Measurements from ENCODE around the gene MRPL36.

MRPL36 gene

GRCh38 chr5:1756481-1756880 lies 43.2 kb downstream of the MRPL36 start:
- Histone ChIP-seq H4K20me1 (ENCODE audit: insufficient read depth) (no peaks in the 10 kb centered on the region), H3K4me3 (IDR thresholded peaks at IDR 0.05; ENCODE audit: insufficient read depth, low read depth, low read length) (no peak overlapping the region), H2AFZ (ENCODE audit: low read depth) (no peak overlapping the region), H3K27ac (no peak overlapping the region), H3K4me2 (no peak overlapping the region), H3K36me3 (ENCODE audit: insufficient read depth) (no peaks in the 10 kb centered on the region), H3K9ac (no peak overlapping the region), H3K79me2 (ENCODE audit: insufficient read depth, low read depth) (no peaks in the 10 kb centered on the region), H3K27me3 (ENCODE audit: insufficient read depth, low read depth) (peaks cover 9% of the 10 kb centered on the region), H3K4me1 (ENCODE audit: low read depth, poor library complexity, severe bottlenecking) (no peaks in the 10 kb centered on the region)
- no peak for TF ChIP-seq CTCF (conservative IDR thresholded peaks at IDR 0.05; ENCODE audit: low read depth, low read length)

- Histone ChIP-seq H3K79me2 (ENCODE audit: insufficient read depth, low read depth) (no peaks in the 10 kb centered on the region), H3K9ac (no peak overlapping the region), H3K36me3 (ENCODE audit: insufficient read depth) (no peaks in the 10 kb centered on the region), H3K27ac (no peak overlapping the region), H3K4me1 (ENCODE audit: low read depth, poor library complexity, severe bottlenecking) (no peaks in the 10 kb centered on the region), H3K4me2 (no peak overlapping the region), H3K4me3 (IDR thresholded peaks at IDR 0.05; ENCODE audit: insufficient read depth, low read depth, low read length) (no peak overlapping the region), H2AFZ (ENCODE audit: low read depth) (no peak overlapping the region), H4K20me1 (ENCODE audit: insufficient read depth) (no peaks in the 10 kb centered on the region), H3K27me3 (ENCODE audit: insufficient read depth, low read depth) (peaks cover 9% of the 10 kb centered on the region)
- TF ChIP-seq CTCF (conservative IDR thresholded peaks at IDR 0.05; ENCODE audit: low read depth, low read length), result no peak
These were observed 44.2 kb downstream of the MRPL36 start for GRCh38 chr5:1755321-1755949.

GRCh38 chr5:1754531-1755220 lies 45.0 kb downstream of the MRPL36 start:
- Histone ChIP-seq H3K27ac (no peak overlapping the region), H3K4me2 (no peak overlapping the region), H4K20me1 (ENCODE audit: insufficient read depth) (no peaks in the 10 kb centered on the region), H3K79me2 (ENCODE audit: insufficient read depth, low read depth) (no peaks in the 10 kb centered on the region), H3K4me1 (ENCODE audit: low read depth, poor library complexity, severe bottlenecking) (no peaks in the 10 kb centered on the region), H2AFZ (ENCODE audit: low read depth) (no peak overlapping the region), H3K4me3 (IDR thresholded peaks at IDR 0.05; ENCODE audit: insufficient read depth, low read depth, low read length) (no peak overlapping the region), H3K36me3 (ENCODE audit: insufficient read depth) (no peaks in the 10 kb centered on the region), H3K9ac (no peak overlapping the region), H3K27me3 (ENCODE audit: insufficient read depth, low read depth) (peaks cover 11% of the 10 kb centered on the region)
- TF ChIP-seq CTCF (conservative IDR thresholded peaks at IDR 0.05; ENCODE audit: low read depth, low read length), result no peak

- H3K27me3 ChIP-seq (ENCODE audit: insufficient read depth, low read depth), result peaks cover 11% of the 10 kb centered on the region
- no peak for TF ChIP-seq CTCF (conservative IDR thresholded peaks at IDR 0.05; ENCODE audit: low read depth, low read length)
These were observed 46.1 kb downstream of the MRPL36 start for GRCh38 chr5:1753490-1753889.

More at GRCh38 chr5:1753490-1753889, 46.1 kb downstream of the MRPL36 start:
- Histone ChIP-seq H3K79me2 (ENCODE audit: insufficient read depth, low read depth) (no peaks in the 10 kb centered on the region), H3K4me1 (ENCODE audit: low read depth, poor library complexity, severe bottlenecking) (no peaks in the 10 kb centered on the region), H2AFZ (ENCODE audit: low read depth) (no peak overlapping the region), H4K20me1 (ENCODE audit: insufficient read depth) (no peaks in the 10 kb centered on the region), H3K27ac (no peak overlapping the region), H3K4me3 (IDR thresholded peaks at IDR 0.05; ENCODE audit: insufficient read depth, low read depth, low read length) (no peak overlapping the region), H3K9ac (no peak overlapping the region), H3K36me3 (ENCODE audit: insufficient read depth) (no peaks in the 10 kb centered on the region), H3K4me2 (no peak overlapping the region)
